GM21515 (cell line): ENCODE data around the gene SLC25A28.

Experiments used
- ATAC-seq: cut with Tn5 transposase; IDR thresholded peaks from one replicate; pipeline ENCODE4 v1.9.1; 2021; ENCODE audit not compliant: unreplicated experiment

The SLC25A28 gene

GRCh38 chr10:99595236-99595635 is 25.0 kb downstream of the SLC25A28 start:
- no peak for ATAC-seq

DNA sequence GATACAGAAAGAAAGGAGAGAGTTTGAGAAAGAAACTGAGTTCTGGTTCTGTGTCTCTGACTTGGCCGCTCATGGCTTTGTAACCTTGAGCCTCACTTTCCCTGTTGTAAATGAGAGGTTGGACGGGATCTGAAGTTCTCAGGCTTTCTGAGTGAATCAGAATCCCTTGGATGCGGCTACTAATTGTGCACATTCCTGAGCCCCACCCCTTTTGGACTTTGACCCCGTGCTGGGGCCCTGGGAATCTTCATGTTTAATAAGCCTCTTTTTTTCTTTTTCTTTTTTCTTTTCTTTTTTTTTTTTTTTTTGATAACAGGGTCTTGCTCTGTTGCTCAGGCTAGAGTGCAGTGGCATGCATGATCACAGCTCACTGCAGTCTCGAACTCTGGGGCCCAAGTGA is 26.9 kb downstream of the SLC25A28 start:
- no peak for ATAC-seq

GRCh38 chr10:99590799-99591198 is 29.4 kb downstream of the SLC25A28 start:
- ATAC-seq: no peak

DNA sequence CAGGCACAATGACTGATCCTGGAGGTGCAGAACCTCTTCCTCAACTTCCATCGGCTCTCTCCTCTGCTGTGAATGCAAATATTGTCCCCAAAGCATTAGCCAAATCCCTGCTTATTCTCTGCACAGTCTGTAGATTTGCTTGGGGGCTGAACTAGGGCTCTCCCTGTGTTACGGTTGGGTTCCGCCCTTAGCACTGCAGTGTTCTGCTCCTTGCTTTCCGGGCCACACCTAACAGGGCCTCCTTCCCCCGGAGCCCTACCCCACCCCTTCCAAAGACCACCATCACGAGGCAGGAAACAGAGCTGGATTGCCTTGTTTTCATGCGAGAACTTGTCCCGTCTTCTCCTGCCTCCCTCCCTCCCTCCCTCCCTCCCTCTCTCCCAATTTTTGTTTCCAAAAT is 36.6 kb downstream of the SLC25A28 start:
- ATAC-seq: no peak

GRCh38 chr10:99582255-99582770 is 37.9 kb downstream of the SLC25A28 start:
- no peak for ATAC-seq

- no peak for ATAC-seq
Observed at GRCh38 chr10:99579971-99580370, 40.3 kb downstream of the SLC25A28 start.

DNA sequence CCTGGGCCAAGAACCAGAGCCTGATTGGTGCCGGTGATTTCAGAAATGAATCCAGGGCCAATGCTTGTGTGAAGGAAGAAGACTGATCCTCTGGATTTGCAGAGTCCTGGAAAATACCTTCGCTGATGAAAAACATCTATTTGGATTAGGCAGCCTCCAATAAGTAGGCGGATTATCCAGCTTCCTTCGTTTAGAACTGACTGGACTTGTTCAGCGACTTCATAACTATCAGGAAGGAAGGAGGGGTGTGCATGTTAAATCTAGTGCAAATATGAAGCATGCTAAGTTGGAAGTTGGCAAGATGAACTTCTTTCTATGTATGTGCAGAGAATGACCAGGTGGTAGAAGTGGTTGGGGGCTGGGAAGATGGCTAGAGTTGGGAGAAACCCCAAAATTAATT is 46.4 kb downstream of the SLC25A28 start:
- ATAC-seq: no peak

- no peak for ATAC-seq
Observed at GRCh38 chr10:99571816-99572215, 48.4 kb downstream of the SLC25A28 start.

DNA sequence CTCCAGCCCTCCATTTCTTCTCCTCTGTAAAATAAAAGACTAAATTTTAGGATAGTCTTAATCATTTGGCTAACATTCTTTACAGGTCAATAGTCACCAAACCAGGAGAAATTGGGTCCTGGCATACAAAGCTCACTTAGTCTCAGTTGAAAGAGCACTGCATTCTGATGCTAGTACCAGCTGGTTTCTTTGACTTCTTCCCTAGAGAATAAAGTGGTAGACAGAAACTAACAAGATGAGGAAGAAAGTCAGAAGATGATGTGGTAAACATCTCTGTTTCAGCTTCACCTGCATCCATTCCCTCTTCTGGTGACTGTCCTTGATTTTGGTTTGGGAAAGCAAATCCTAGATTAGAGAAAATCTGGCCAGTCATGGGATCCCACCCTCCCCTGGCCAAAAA is 50.3 kb downstream of the SLC25A28 start:
- no peak for ATAC-seq

- ATAC-seq: no peak
Observed at GRCh38 chr10:99569253-99569939, 50.8 kb downstream of the SLC25A28 start.

GRCh38 chr10:99565166-99565565 is 55.1 kb downstream of the SLC25A28 start:
- no peak for ATAC-seq

GRCh38 chr10:99564361-99564760 is 55.9 kb downstream of the SLC25A28 start:
- ATAC-seq: no peak

- ATAC-seq: no peak
Observed at GRCh38 chr10:99562631-99563030, 57.6 kb downstream of the SLC25A28 start.
